Tibial nerve (tissue), 4 donors: ENCODE data around the gene TLR9.

ENCODE experiments used
- EP300 ChIP-seq, 2 donors: sonication (generic); formaldehyde crosslinking; IDR thresholded peaks; one replicate each; pipeline ENCODE4 v1.6.1; 2017; ENCODE audit warnings: antibody characterized with exemption in 2 of 2, mild to moderate bottlenecking in 1 of 2
- POLR2A ChIP-seq, 2 donors: fragments of 450-650 bp; IDR thresholded peaks; one replicate each; pipeline ENCODE4 v1.6.1; 2017; ENCODE audit warnings: antibody characterized with exemption in 2 of 2, mild to moderate bottlenecking in 2 of 2, moderate library complexity in 2 of 2
- TF ChIP-seq, protein P1 (sequence below), 5 experiments: fragments of 200-600 bp in 3 of 5; fragments of 450-650 bp in 2 of 5; sonication (generic) in 3 of 5; IDR thresholded peaks; one replicate each; pipeline ENCODE4 v1.5.1; 2016 to 2019; ENCODE audit warnings: antibody characterized with exemption in 5 of 5, mild to moderate bottlenecking in 3 of 5, moderate library complexity in 2 of 5

GRCh38 chr3:52230461-52230860 lies 5.0 kb upstream of the TLR9 start:
- no peak for TF ChIP-seq EP300 (IDR thresholded peaks at IDR 0.05)
- TF ChIP-seq, protein P1, sequence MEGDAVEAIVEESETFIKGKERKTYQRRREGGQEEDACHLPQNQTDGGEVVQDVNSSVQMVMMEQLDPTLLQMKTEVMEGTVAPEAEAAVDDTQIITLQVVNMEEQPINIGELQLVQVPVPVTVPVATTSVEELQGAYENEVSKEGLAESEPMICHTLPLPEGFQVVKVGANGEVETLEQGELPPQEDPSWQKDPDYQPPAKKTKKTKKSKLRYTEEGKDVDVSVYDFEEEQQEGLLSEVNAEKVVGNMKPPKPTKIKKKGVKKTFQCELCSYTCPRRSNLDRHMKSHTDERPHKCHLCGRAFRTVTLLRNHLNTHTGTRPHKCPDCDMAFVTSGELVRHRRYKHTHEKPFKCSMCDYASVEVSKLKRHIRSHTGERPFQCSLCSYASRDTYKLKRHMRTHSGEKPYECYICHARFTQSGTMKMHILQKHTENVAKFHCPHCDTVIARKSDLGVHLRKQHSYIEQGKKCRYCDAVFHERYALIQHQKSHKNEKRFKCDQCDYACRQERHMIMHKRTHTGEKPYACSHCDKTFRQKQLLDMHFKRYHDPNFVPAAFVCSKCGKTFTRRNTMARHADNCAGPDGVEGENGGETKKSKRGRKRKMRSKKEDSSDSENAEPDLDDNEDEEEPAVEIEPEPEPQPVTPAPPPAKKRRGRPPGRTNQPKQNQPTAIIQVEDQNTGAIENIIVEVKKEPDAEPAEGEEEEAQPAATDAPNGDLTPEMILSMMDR (IDR thresholded peaks at IDR 0.05): no peak
- TF ChIP-seq POLR2A (IDR thresholded peaks at IDR 0.05): no peak
